NCI-H82 treated with DMSO at 0.1 percent for 48 hours (cell line): ENCODE data around the gene ACTL7A.
"Not testable (repeated sequence)": the region's sequence is repeated elsewhere in the genome, so short reads cannot be mapped to it uniquely, and the experiment has no call there.

ENCODE experiments used
- DNase-seq: peaks from one replicate; lab custom pipeline; 2025; ENCODE audit not compliant: unreplicated experiment; lab: John Stamatoyannopoulos, UW

Gene ACTL7A

DNA sequence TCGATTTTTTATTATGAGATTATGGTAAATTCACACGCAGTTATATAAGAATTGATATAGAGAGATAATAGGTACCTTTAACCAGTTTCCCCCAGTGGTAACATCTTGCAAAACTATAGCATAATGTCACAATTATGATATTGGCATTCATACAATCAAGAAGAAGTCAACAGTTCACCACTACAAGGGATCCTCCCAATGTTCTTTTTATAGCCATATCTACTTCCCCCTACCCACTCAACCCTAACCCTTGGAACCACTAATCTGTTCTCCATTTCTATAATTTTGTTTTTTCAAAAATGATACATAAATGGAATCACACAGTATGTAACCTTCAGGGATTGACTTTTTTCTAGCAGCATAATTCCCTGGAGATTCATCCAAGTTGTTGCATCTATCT lies 16.1 kb upstream of the ACTL7A start:
- no peak for DNase-seq

DNA sequence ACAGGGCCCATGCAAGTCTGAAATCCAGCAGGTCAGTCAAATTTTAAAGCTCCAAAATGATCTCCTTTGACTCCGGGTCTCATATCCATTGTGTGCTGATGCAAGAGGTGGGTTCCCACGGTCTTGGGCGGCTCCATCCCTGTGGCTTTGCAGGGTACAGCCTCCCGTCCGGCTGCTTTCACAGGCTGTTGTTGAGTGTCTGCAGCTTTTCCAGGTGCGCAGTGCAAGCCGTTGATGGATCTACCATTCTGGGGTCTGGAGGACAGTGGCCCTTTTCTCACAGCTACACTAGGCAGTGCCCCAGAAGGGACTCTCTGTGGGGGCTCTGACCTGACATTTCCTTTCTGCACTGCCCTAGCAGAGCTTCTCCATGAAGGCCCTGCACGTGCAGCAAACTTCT lies 13.8 kb upstream of the ACTL7A start:
- not testable (repeated sequence) for DNase-seq

DNA sequence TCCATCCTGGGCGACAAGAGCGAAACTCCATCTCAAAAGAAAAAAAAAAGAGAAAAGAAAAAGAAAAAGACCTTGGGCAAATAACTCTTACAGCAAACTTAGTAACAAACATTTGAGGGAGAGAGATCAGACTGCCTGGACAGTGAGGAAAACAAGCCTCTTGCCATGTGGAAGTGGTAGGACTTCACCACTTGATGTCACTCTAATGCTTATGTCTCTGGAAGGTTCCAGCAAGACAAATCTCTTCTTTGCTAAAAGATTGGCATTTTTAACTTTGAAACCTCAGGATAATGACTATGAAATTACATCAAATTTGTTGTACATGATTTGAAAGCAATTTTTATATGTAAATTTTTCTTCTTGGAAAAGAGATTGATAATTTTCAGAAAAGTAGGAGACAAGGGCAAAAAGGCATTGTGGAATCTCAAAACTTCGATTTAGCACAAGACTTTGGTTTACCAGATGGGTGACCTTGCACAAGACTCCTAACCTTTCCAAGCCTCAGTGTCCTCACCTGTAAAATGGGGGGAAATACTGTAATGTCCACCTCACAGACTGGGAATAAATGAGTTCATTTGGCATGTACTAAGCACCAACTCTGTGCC lies 11.7 kb upstream of the ACTL7A start:
- no peak for DNase-seq

DNA sequence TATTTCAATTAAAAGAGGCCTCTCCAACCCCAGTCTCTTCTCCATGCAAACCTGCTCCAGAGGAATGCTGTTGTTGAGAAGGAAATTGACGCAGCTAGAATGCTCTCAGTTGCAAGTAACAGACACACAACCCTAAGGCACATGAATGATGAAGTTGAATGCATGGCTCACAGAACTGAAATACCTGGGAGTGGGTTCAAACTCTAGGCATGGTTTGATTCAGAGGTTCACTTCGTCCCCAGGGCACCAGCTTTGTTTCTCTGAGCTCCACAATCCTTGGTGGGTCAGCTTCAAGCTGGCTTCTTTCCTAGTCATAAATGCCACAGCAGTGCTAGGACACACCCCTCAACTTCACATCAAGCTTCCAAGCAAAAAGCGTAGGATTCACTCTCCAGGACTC lies 10.9 kb upstream of the ACTL7A start:
- no peak for DNase-seq

- no peak for DNase-seq
These were observed 10.0 kb upstream of the ACTL7A start for GRCh38 chr9:108852079-108852478.

GRCh38 chr9:108854094-108854493 lies 8.0 kb upstream of the ACTL7A start:
- DNase-seq = no peak

- no peak for DNase-seq
These were observed 7.2 kb upstream of the ACTL7A start for GRCh38 chr9:108854641-108855528.

- DNase-seq = no peak
These were observed 6.6 kb upstream of the ACTL7A start for GRCh38 chr9:108855529-108855886.

- no peak for DNase-seq
These were observed 6.2 kb upstream of the ACTL7A start, which contains the start of gene ACTL7B for GRCh38 chr9:108855888-108856287. Gene ACTL7B, minus strand, starts transcription at chr9:108855986. Its CDS starts 56 bp downstream, at chr9:108855930.

DNA sequence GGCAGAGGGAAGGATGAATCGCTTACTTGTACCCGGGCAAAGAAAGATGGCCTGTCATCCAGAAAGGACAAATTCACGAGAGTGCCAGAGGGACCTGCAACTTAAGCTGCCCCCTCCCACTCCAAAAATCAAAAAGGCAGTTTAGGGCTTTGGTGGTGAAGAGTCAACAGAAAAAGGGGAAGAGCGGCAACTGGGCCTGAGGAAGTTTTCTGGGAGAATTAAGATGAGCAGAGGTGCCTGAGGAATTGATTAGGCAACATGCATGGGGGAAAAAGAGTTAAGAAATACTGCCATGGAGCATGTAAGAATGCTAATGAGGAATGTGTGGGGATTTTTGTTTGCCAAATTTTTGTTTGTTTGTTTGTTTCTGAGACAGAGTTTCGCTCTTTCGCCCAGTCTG lies 4.5 kb upstream of the ACTL7A start:
- no peak for DNase-seq

GRCh38 chr9:108859459-108860114 lies 2.5 kb upstream of the ACTL7A start:
- DNase-seq = no peak

DNA sequence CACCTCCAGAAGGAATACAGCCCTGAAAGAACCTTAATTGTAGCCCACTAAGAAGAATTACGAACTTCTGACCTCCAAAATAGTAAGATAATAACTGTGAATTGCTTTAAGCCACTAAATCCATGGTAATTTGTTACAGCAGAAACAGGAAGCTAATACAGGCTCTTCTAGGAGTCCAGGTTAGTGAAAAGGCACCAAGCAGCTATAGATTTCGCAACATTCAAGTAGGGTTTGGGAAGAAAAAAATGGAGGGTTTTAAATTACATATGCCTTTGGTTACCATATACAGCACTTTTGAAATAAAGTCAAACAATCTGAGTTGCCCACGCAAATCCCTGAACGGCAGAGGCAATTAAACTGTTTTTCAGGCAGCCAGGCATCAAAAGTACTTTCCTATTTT lies 1.7 kb upstream of the ACTL7A start:
- no peak for DNase-seq

- DNase-seq = no peak
These were observed 1.3 kb upstream of the ACTL7A start for GRCh38 chr9:108860764-108861163.

- no peak for DNase-seq
These were observed 602 bp upstream of the ACTL7A start for GRCh38 chr9:108861464-108861863.

DNA sequence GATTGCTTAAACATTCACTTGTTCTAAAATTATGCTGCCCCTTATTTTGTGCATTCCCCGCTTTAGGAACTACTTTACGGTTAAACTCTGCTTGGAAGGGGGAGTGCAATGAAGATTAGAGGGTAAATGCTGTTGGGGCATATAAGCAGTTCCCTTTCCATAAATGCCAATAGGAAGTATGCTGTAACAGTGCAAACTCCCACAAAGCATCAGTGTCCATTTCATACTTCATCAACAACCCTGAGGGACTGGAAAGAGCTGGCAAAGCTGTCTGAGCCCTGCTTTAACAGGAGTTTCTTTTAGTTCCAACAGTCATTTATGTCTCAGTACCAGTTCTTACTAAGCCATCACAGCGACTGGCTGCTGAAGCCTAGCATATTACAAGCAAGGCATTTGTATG lies 1.8 kb downstream of the ACTL7A start:
- no peak for DNase-seq

- DNase-seq = no peak
These were observed 2.4 kb downstream of the ACTL7A start for GRCh38 chr9:108864446-108864845.

DNA sequence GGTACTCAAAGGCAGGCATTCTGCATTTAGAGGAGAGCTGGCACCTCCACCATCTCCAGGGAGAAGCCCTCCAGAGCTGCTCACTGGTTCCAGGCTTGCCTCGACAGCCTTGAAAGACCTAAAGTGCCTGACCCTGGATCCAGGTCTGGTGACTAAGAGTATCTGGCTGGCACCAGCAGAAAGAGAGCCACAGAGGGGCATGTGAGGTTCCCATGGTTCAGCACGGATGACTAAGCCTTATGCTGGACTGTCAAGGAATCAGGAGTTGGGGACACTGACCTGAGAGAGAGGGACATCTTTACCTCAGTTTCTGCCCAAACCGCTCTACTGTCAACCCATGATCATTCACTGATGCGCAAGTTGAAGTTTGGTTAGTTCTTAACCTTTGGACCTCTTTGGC lies 3.0 kb downstream of the ACTL7A start:
- no peak for DNase-seq

GRCh38 chr9:108866001-108866420 lies 3.9 kb downstream of the ACTL7A start:
- DNase-seq = no peak

GRCh38 chr9:108867116-108867515 lies 5.0 kb downstream of the ACTL7A start:
- no peak for DNase-seq

DNA sequence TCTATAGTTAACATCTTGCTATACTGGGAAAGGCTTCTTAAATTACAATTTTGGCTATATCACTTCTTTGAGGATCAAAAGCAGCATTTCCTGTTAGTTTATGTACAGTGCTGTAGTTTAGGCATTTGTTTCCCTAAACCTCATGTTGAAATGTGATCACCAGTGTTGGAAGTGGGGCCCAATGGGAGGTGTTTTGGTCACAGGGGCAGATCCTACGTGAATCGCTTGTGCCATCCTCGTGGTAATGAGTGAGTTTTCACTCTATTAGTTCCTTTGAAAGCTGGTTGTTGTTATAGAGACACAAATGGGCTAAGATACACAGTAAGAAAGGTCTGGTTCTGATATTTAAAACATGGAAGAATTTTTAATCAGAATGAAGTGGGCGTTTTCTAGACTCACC lies 5.8 kb downstream of the ACTL7A start:
- no peak for DNase-seq

GRCh38 chr9:108869092-108869725 lies 7.1 kb downstream of the ACTL7A start:
- DNase-seq = no peak
